Chondrocyte (in vitro differentiated cells): ENCODE data around the gene OAT. TPM values are rescaled to one million over a fixed set of nuclear protein-coding genes. Genes with fewer than 3 reads are reported as not detected.
"Not testable (repeated sequence)": the region's sequence is repeated elsewhere in the genome, so short reads cannot be mapped to it uniquely, and the experiment has no call there.

Source experiments
- DNase-seq: peaks from one replicate; pipeline ENCODE4 v3.0.0; 2021; ENCODE audit warnings: mixed read lengths, low spot score
- H3K27ac Mint-ChIP-seq: one replicate; pipeline ENCODE4 v1.8.0; 2021; ENCODE audit warnings: mild to moderate bottlenecking, moderate library complexity, mixed read lengths; ENCODE audit not compliant: unreplicated experiment
- H3K27me3 Mint-ChIP-seq: 2 replicates; pipeline ENCODE4 v1.8.0; 2021; ENCODE audit warnings: low read depth, mixed read lengths
- H3K36me3 Mint-ChIP-seq: 2 replicates; pipeline ENCODE4 v1.8.0; 2021; ENCODE audit warnings: low read depth, mixed read lengths
- H3K4me1 Mint-ChIP-seq: 2 replicates; pipeline ENCODE4 v1.8.0; 2021; ENCODE audit warnings: low read depth, mild to moderate bottlenecking, mixed read lengths
- H3K4me3 Mint-ChIP-seq: one replicate; pipeline ENCODE4 v1.8.0; 2021; ENCODE audit warnings: mild to moderate bottlenecking, moderate library complexity, mixed read lengths; ENCODE audit not compliant: unreplicated experiment
- H3K9me3 Mint-ChIP-seq: 2 replicates; pipeline ENCODE4 v1.8.0; 2021; ENCODE audit warnings: low read depth, mixed read lengths
- total RNA-seq: library from RNA; stranded (reverse); gene quantifications from 3 replicates; pipeline ENCODE4 v1.2.1, GENCODE V29; 2021
- TF ChIP-seq, protein P1 (sequence below): fragments of 200-600 bp; sonication (generic); IDR thresholded peaks from 2 replicates; pipeline ENCODE4 v1.5.0; 2021; ENCODE audit warnings: antibody characterized with exemption, mild to moderate bottlenecking, moderate library complexity

The OAT gene
- total RNA-seq, 1 donor from 2014 or later = 152 TPM

DNA sequence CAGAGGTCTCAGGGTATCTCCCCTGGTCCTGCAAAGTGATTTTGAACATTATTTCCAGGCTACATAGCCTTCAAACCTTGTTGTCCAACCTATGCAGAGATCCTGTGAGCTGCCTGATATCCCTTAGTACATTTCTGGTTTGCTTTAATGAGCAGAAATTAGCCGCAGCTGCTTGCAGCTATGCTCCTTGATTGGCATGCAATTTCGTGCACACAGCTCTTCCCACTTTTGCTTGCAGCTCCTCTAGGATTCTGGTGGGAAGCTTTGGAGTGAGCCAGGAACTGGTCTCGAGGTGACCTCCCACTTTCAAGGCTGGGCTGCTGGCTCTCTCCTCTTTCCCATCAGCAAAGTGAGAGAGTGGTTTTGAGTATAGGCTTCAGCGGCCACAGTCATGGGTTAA is 45.8 kb downstream of the OAT start:
- Mint-ChIP-seq H3K27ac (no peak overlapping the region), H3K9me3 (peaks cover 5% of the 10 kb centered on the region), H3K27me3 (peaks cover 30% of the 10 kb centered on the region), H3K36me3 (peaks cover 2% of the 10 kb centered on the region), H3K4me1 (no peaks in the 10 kb centered on the region), H3K4me3 (no peak overlapping the region)
- TF ChIP-seq, protein P1, sequence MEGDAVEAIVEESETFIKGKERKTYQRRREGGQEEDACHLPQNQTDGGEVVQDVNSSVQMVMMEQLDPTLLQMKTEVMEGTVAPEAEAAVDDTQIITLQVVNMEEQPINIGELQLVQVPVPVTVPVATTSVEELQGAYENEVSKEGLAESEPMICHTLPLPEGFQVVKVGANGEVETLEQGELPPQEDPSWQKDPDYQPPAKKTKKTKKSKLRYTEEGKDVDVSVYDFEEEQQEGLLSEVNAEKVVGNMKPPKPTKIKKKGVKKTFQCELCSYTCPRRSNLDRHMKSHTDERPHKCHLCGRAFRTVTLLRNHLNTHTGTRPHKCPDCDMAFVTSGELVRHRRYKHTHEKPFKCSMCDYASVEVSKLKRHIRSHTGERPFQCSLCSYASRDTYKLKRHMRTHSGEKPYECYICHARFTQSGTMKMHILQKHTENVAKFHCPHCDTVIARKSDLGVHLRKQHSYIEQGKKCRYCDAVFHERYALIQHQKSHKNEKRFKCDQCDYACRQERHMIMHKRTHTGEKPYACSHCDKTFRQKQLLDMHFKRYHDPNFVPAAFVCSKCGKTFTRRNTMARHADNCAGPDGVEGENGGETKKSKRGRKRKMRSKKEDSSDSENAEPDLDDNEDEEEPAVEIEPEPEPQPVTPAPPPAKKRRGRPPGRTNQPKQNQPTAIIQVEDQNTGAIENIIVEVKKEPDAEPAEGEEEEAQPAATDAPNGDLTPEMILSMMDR = no peak
- no peak for DNase-seq

DNA sequence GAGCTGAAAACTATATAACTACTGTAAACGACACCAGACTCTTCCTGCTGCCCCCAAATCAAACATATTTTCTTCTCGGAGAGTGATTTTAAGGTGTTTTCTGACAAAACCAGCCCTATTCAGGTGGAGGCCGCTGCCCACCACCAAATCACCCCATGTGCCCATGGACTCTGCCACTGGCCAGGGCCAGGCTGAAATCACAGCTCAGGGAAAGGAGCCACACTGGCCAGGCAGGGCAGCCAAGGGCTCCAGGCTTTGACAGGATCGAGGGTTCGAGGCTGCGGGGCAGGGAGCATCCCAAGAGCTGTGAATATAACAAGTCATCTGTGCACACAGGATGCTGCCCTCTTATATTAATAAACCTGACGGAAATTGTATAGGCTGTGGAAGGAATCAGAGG is 48.3 kb downstream of the OAT start:
- Mint-ChIP-seq H3K9me3 (peaks cover 5% of the 10 kb centered on the region), H3K36me3 (peaks cover 2% of the 10 kb centered on the region), H3K4me3 (no peak overlapping the region), H3K27me3 (peaks cover 26% of the 10 kb centered on the region), H3K4me1 (no peaks in the 10 kb centered on the region), H3K27ac (no peak overlapping the region)
- TF ChIP-seq, protein P1 = no peak
- DNase-seq = no peak

DNA sequence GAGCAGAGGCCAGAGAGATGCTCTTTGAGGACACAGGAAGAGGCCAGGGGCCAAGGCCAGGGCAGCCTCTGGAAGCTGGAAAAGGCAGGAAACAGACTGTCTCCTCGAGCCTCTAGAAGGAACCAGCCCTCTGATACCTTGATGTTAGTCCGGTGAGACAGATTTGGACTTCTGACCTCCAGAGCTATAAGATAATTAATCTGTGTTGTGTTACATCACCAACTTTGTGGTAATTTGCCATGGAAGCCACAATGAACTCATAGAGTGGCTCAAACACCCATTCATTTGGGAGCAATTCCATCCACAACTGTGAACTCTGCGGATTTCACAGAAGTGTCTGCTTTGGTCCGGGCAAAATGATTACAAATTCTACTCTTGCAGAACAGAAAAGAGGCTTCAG is 48.7 kb downstream of the OAT start:
- TF ChIP-seq, protein P1 = no peak
- H3K36me3 Mint-ChIP-seq = peaks cover 2% of the 10 kb centered on the region
- H3K27ac Mint-ChIP-seq = no peak overlapping the region
- H3K4me1 Mint-ChIP-seq = no peaks in the 10 kb centered on the region
- H3K9me3 Mint-ChIP-seq = peaks cover 5% of the 10 kb centered on the region
- H3K4me3 Mint-ChIP-seq = no peak overlapping the region
- peaks cover 26% of the 10 kb centered on the region for H3K27me3 Mint-ChIP-seq
- no peak for DNase-seq

DNA sequence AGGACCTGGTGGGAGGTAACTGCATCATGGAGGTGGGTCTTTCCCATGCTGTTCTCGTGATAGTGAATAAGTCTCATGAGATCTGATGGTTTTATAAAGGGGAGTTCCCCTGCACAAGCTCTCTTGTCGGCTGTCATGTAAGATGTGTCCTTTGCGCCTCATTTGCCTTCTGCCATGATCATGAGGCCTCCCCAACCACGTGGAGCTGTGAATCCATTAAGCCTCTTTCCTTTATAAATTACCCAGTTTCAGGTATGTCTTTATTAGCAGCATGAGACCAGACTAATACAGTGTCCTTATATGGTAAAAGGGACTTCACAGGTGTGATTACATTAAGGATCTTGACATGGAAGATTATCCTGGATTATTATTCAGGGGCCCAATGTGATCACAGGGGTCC is 49.2 kb downstream of the OAT start:
- H3K4me3 Mint-ChIP-seq, H3K36me3 Mint-ChIP-seq, H3K9me3 Mint-ChIP-seq, H3K27ac Mint-ChIP-seq, H3K4me1 Mint-ChIP-seq, DNase-seq: not testable (repeated sequence)
- peaks cover 26% of the 10 kb centered on the region for H3K27me3 Mint-ChIP-seq

DNA sequence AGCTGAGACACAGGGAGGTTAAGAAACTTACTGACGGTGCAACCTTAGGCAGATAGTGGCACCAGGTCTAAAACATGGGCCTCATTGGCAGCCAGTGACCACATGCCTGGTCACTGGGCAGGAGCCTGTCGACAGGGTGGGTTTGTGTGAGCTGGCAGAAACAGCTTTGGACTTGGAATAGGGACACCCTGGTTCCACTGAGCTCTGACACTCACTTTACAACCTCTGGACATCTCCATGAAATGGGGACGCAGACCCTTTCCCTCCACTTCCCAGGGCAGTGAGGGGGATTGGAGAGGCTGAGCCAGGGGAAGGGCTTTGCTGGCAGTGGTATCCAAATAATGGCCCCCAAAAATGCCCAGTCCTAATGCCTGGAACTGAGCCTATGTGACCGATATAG is 49.7 kb downstream of the OAT start:
- Mint-ChIP-seq H3K27me3 (peaks cover 25% of the 10 kb centered on the region), H3K36me3 (peaks cover 2% of the 10 kb centered on the region), H3K4me3 (no peak overlapping the region), H3K4me1 (no peaks in the 10 kb centered on the region), H3K27ac (no peak overlapping the region), H3K9me3 (peaks cover 5% of the 10 kb centered on the region)
- TF ChIP-seq, protein P1 = no peak
- DNase-seq = no peak

DNA sequence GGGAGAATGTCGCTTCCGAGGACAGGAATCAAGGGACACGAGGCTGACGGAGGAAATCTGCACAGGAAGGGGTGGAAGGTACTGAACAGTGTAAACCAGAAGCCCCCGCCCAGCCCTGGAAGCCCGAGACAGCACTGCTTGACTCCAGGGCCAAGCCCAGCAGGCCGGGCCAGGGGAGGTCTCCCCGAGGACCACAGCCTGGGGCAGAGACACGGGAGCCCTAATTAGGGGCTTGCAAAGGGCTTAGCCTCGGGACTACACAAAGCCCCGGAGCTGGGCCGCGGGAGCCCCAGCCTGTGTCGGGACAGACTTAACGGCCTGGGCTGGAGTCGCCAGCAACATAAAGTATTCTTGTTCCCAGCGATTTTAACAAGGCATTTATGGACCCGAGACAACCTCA is 50.8 kb downstream of the OAT start:
- Mint-ChIP-seq H3K27ac (no peak overlapping the region), H3K27me3 (peaks cover 21% of the 10 kb centered on the region), H3K4me1 (no peaks in the 10 kb centered on the region), H3K36me3 (peaks cover 2% of the 10 kb centered on the region), H3K9me3 (peaks cover 5% of the 10 kb centered on the region), H3K4me3 (no peak overlapping the region)
- DNase-seq = no peak
- TF ChIP-seq, protein P1 = no peak
